ENCODE data around the gene LTO1. TPM values are rescaled to one million over a fixed set of nuclear protein-coding genes. Genes with fewer than 3 reads are reported as not detected.

Gene LTO1
- total and polyA plus RNA-seq, 8 donors = 18.0 to 45.3 (median 28.7) TPM

DNA sequence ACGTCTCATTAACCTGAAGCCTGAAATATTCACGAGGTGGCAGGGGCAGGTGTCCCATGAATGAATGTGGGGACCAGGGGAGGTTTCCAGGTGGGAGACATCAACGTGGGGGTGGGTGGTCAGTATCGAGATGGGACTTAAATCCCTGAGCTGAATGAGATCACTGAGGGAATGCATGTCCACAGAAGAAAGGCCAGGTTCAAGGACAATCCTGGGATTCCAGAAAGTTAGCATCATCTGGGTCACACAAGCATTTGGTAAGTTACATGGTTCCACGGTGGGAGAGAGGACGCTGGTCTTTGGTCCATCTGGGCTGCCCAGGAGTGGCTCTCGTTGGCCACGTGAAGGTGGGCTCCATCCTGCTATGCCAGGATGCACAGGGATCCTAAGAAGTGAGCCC, 56.9 kb downstream of the LTO1 start:
- no peaks in the 10 kb centered on the region for H3K4me1 ChIP-seq
- no peak for TF ChIP-seq CTCF (IDR thresholded peaks at IDR 0.05)
- no peak for DNase-seq
- no peak overlapping the region for H3K4me3 ChIP-seq
- no peak for ATAC-seq
- H3K27me3 ChIP-seq = no peaks in the 10 kb centered on the region
- H3K9me3 ChIP-seq = no peaks in the 10 kb centered on the region
- H3K27ac ChIP-seq = no peak overlapping the region
- intact Hi-C loops (cut with DNase I) = no loop called here
- no peaks in the 10 kb centered on the region for H3K36me3 ChIP-seq

- DNase-seq (no peak), ATAC-seq (no peak)
- Histone ChIP-seq H3K27ac (no peak overlapping the region), H3K9me3 (no peaks in the 10 kb centered on the region), H3K4me3 (no peak overlapping the region), H3K4me1 (no peaks in the 10 kb centered on the region), H3K36me3 (no peaks in the 10 kb centered on the region), H3K27me3 (no peaks in the 10 kb centered on the region)
- intact Hi-C loops (cut with DNase I) = no loop called here
- no peak for TF ChIP-seq CTCF (IDR thresholded peaks at IDR 0.05)
These were observed 57.5 kb downstream of the LTO1 start for GRCh38 chr11:69617682-69618081.

- intact Hi-C loops (cut with DNase I) = no loop called here
- no peak for ATAC-seq
- Histone ChIP-seq H3K4me1 (no peaks in the 10 kb centered on the region), H3K36me3 (no peaks in the 10 kb centered on the region), H3K27ac (no peak overlapping the region), H3K4me3 (no peak overlapping the region), H3K27me3 (no peaks in the 10 kb centered on the region), H3K9me3 (no peaks in the 10 kb centered on the region)
- no peak for DNase-seq
- TF ChIP-seq CTCF (IDR thresholded peaks at IDR 0.05) = no peak
These were observed 57.9 kb downstream of the LTO1 start for GRCh38 chr11:69617220-69617619.

Other genes with a start within 250 kb of the LTO1 start
- not detected for gene LINC01488, start 193.7 kb downstream of the LTO1 start, total RNA-seq
- under 1 TPM; 0.04 to 0.12 (median 0.07) TPM for gene LINC01488, start 193.7 kb downstream of the LTO1 start, polyA plus RNA-seq (ENCODE audit: insufficient read length in 6 of 6)
- gene CCND1, start 34.2 kb downstream of the LTO1 start, total RNA-seq = 100 to 1,000 TPM; 243 to 581 TPM
- 100 to 1,000 TPM; 159 to 321 (median 238) TPM for gene CCND1, start 34.2 kb downstream of the LTO1 start, polyA plus RNA-seq (ENCODE audit: insufficient read length in 6 of 6)
- not detected for gene FGF19, start 28.7 kb upstream of the LTO1 start, total RNA-seq
- gene FGF19, start 28.7 kb upstream of the LTO1 start, polyA plus RNA-seq (ENCODE audit: insufficient read length in 6 of 6) = under 1 TPM in 2 of 6 donors, not detected in 4; 0.06 to 0.08 TPM
- not detected for gene FGF4, start 100.0 kb upstream of the LTO1 start, total RNA-seq
- gene FGF4, start 100.0 kb upstream of the LTO1 start, polyA plus RNA-seq (ENCODE audit: insufficient read length in 6 of 6) = not detected
- not detected for gene FGF3, start 144.1 kb upstream of the LTO1 start, total RNA-seq
- gene FGF3, start 144.1 kb upstream of the LTO1 start, polyA plus RNA-seq (ENCODE audit: insufficient read length in 6 of 6) = not detected

Data from left lung (tissue), 10 donors.